Suppressor macrophage (primary cell): Measurements from ENCODE around the gene LY6G6C.

Experiments used
- DNase-seq, 4 experiments: peaks; one replicate each; pipeline ENCODE4 v3.0.0-alpha.2; 2020 to 2022

LY6G6C gene

GRCh38 chr6:31740397-31741223 is 19.1 kb upstream of the LY6G6C start:
- peak; percentile 62 to 83 (median 78) for DNase-seq

GRCh38 chr6:31739639-31740396 is 18.3 kb upstream of the LY6G6C start, which contains the start of gene MSH5:
Gene MSH5, plus strand, starts transcription at chr6:31740005. Its CDS starts 462 bp downstream, at chr6:31740467.
- peak; percentile 99 to 100 (median 99) for DNase-seq

GRCh38 chr6:31737991-31738979 is 16.7 kb upstream of the LY6G6C start:
- peak; percentile 85 to 93 (median 92) for DNase-seq

GRCh38 chr6:31737315-31737990 is 15.9 kb upstream of the LY6G6C start:
- peak; percentile 43 to 55 (median 50) for DNase-seq

GRCh38 chr6:31736768-31737314 is 15.3 kb upstream of the LY6G6C start:
- peak; percentile 34 to 61 (median 46) for DNase-seq

- DNase-seq: peak; percentile 83 to 90 (median 86)
Measured at GRCh38 chr6:31736021-31736767, 14.6 kb upstream of the LY6G6C start, which contains the start of gene CLIC1. Gene CLIC1, minus strand, starts transcription at chr6:31736530. Its CDS starts 230 bp downstream, at chr6:31736300.

GRCh38 chr6:31734821-31735406 is 13.4 kb upstream of the LY6G6C start:
- peak; percentile 61 to 83 (median 80) for DNase-seq

GRCh38 chr6:31734247-31734820 is 12.8 kb upstream of the LY6G6C start:
- DNase-seq: no peak

GRCh38 chr6:31733734-31734133 is 12.2 kb upstream of the LY6G6C start:
- DNase-seq: no peak

- DNase-seq: no peak
Measured at GRCh38 chr6:31732029-31732428, 10.5 kb upstream of the LY6G6C start.

- DNase-seq: no peak
Measured at GRCh38 chr6:31730631-31731086, 9.1 kb upstream of the LY6G6C start.

- DNase-seq: peak; percentile 77 to 88 (median 86)
Measured at GRCh38 chr6:31729979-31730630, 8.6 kb upstream of the LY6G6C start.

- DNase-seq: peak; percentile 88 to 95 (median 92)
Measured at GRCh38 chr6:31729515-31729978, 8.0 kb upstream of the LY6G6C start.

- no peak for DNase-seq
Measured at GRCh38 chr6:31728767-31729514, 7.4 kb upstream of the LY6G6C start, which contains the start of gene DDAH2. Gene DDAH2, minus strand, starts transcription at chr6:31729299. Its CDS starts 138 bp downstream, at chr6:31729161.

GRCh38 chr6:31727717-31728671 is 6.4 kb upstream of the LY6G6C start:
- DNase-seq: peak in 3 of 4 experiments; percentile 40 to 64 (median 53)

GRCh38 chr6:31727034-31727716 is 5.6 kb upstream of the LY6G6C start:
- DNase-seq: peak; percentile 89 to 96 (median 92)
